Activated T-helper 17 cell treated with anti-CD3 and anti-CD28 coated beads, Interleukin-2, amount 50 U/mL, for 72 hours (primary cell): ENCODE measurements around the gene NOL12. TPM values are rescaled to one million over a fixed set of nuclear protein-coding genes. Genes with fewer than 3 reads are reported as not detected.
"Not testable (repeated sequence)": the region's sequence is repeated elsewhere in the genome, so short reads cannot be mapped to it uniquely, and the experiment has no call there.

Experiments used
- ATAC-seq: fragments of 150-1000 bp; cut with Tn5 transposase; replicated peaks from 2 replicates; pipeline ENCODE4 v1.10.0; 2021; ENCODE audit warnings: mild to moderate bottlenecking, moderate library complexity
- H3K27ac Mint-ChIP-seq: one replicate; pipeline ENCODE4 v1.8.0; 2022; ENCODE audit warnings: mixed read lengths
- H3K27me3 Mint-ChIP-seq: one replicate; pipeline ENCODE4 v1.8.0; 2022; ENCODE audit warnings: mixed read lengths
- H3K36me3 Mint-ChIP-seq: one replicate; pipeline ENCODE4 v1.8.0; 2022; ENCODE audit warnings: low read depth, mild to moderate bottlenecking, mixed read lengths
- H3K4me1 Mint-ChIP-seq: one replicate; pipeline ENCODE4 v1.8.0; 2022; ENCODE audit warnings: mixed read lengths
- H3K4me3 Mint-ChIP-seq: one replicate; pipeline ENCODE4 v1.8.0; 2022; ENCODE audit warnings: mild to moderate bottlenecking, mixed read lengths
- H3K9me3 Mint-ChIP-seq: one replicate; pipeline ENCODE4 v1.8.0; 2022; ENCODE audit warnings: mixed read lengths
- total RNA-seq, 2 donors: library from RNA; stranded (reverse); gene quantifications; one replicate each; pipeline ENCODE4 v1.2.3, GENCODE V29; 2022

Gene NOL12
- total RNA-seq, 2 donors from 2014 or later, result 22.1 to 46.1 TPM

GRCh38 chr22:37681001-37681424 is 5.1 kb upstream of the NOL12 start:
- Mint-ChIP-seq H3K9me3 (no peaks in the 10 kb centered on the region), H3K27me3 (no peaks in the 10 kb centered on the region), H3K36me3 (peaks cover 38% of the 10 kb centered on the region), H3K4me1 (peaks cover 13% of the 10 kb centered on the region), H3K27ac (peak overlapping the region; percentile 23), H3K4me3 (no peak overlapping the region)
- ATAC-seq, result no peak

GRCh38 chr22:37681556-37682049 is 4.5 kb upstream of the NOL12 start:
- peak overlapping the region; percentile 23 for H3K27ac Mint-ChIP-seq
- no peak overlapping the region for H3K4me3 Mint-ChIP-seq
- peaks cover 13% of the 10 kb centered on the region for H3K4me1 Mint-ChIP-seq
- H3K27me3 Mint-ChIP-seq, result no peaks in the 10 kb centered on the region
- H3K36me3 Mint-ChIP-seq, result peaks cover 36% of the 10 kb centered on the region
- ATAC-seq, result peak; percentile 53
- H3K9me3 Mint-ChIP-seq, result no peaks in the 10 kb centered on the region

- ATAC-seq, result no peak
- Mint-ChIP-seq H3K27ac (peak overlapping the region; percentile 84), H3K4me3 (peak overlapping the region; percentile 98), H3K36me3 (peaks cover 31% of the 10 kb centered on the region), H3K27me3 (no peaks in the 10 kb centered on the region), H3K4me1 (peaks cover 9% of the 10 kb centered on the region), H3K9me3 (no peaks in the 10 kb centered on the region)
Measured at GRCh38 chr22:37684803-37685615, 1.1 kb upstream of the NOL12 start.

- Mint-ChIP-seq H3K36me3 (peaks cover 71% of the 10 kb centered on the region), H3K4me1 (no peaks in the 10 kb centered on the region), H3K27me3 (no peaks in the 10 kb centered on the region), H3K4me3 (no peak overlapping the region), H3K27ac (no peak overlapping the region), H3K9me3 (no peaks in the 10 kb centered on the region)
- no peak for ATAC-seq
Measured at GRCh38 chr22:37690407-37690806, 4.3 kb downstream of the NOL12 start.

- Mint-ChIP-seq H3K4me3 (no peak overlapping the region), H3K27me3 (no peaks in the 10 kb centered on the region), H3K27ac (no peak overlapping the region), H3K9me3 (no peaks in the 10 kb centered on the region), H3K4me1 (peaks cover 5% of the 10 kb centered on the region), H3K36me3 (peaks cover 77% of the 10 kb centered on the region)
- no peak for ATAC-seq
Measured at GRCh38 chr22:37690901-37691504, 4.9 kb downstream of the NOL12 start.

GRCh38 chr22:37692627-37693285 is 6.6 kb downstream of the NOL12 start:
- ATAC-seq, result no peak
- Mint-ChIP-seq H3K27ac (no peak overlapping the region), H3K36me3 (peaks cover 73% of the 10 kb centered on the region), H3K4me1 (peaks cover 13% of the 10 kb centered on the region), H3K27me3 (no peaks in the 10 kb centered on the region), H3K9me3 (no peaks in the 10 kb centered on the region), H3K4me3 (no peak overlapping the region)

GRCh38 chr22:37694131-37694530 is 8.0 kb downstream of the NOL12 start:
- not testable (repeated sequence) for H3K4me3 Mint-ChIP-seq, H3K27me3 Mint-ChIP-seq, H3K9me3 Mint-ChIP-seq, ATAC-seq, H3K27ac Mint-ChIP-seq
- Mint-ChIP-seq H3K4me1 (peaks cover 13% of the 10 kb centered on the region), H3K36me3 (peaks cover 61% of the 10 kb centered on the region)

- H3K9me3 Mint-ChIP-seq, H3K27me3 Mint-ChIP-seq, ATAC-seq: not testable (repeated sequence)
- Mint-ChIP-seq H3K27ac (peak overlapping the region; percentile 87), H3K4me3 (peak overlapping the region; percentile 94), H3K4me1 (peaks cover 13% of the 10 kb centered on the region), H3K36me3 (peaks cover 41% of the 10 kb centered on the region)
Measured at GRCh38 chr22:37696260-37696656, 10.1 kb downstream of the NOL12 start.

GRCh38 chr22:37696657-37697537 is 10.8 kb downstream of the NOL12 start, which contains the start of gene TRIOBP:
Gene TRIOBP, plus strand, starts transcription at chr22:37697048. Its CDS starts 4,318 bp downstream, at chr22:37701366.
- no peaks in the 10 kb centered on the region for H3K9me3 Mint-ChIP-seq

GRCh38 chr22:37697538-37697835 is 11.3 kb downstream of the NOL12 start:
- peak overlapping the region; percentile 94 for H3K4me3 Mint-ChIP-seq
- no peaks in the 10 kb centered on the region for H3K27me3 Mint-ChIP-seq
- ATAC-seq, result no peak
- peaks cover 13% of the 10 kb centered on the region for H3K4me1 Mint-ChIP-seq
- no peak overlapping the region for H3K27ac Mint-ChIP-seq
- peaks cover 29% of the 10 kb centered on the region for H3K36me3 Mint-ChIP-seq
- no peaks in the 10 kb centered on the region for H3K9me3 Mint-ChIP-seq

More at GRCh38 chr22:37696657-37697537, 10.8 kb downstream of the NOL12 start, which contains the start of gene TRIOBP:
- Mint-ChIP-seq H3K36me3 (peaks cover 35% of the 10 kb centered on the region), H3K4me1 (peaks cover 13% of the 10 kb centered on the region), H3K4me3 (peak within 1 kb of the TSS; percentile 94), H3K27me3 (no peaks in the 10 kb centered on the region), H3K27ac (peak within 1 kb of the TSS; percentile 87)
- ATAC-seq, result peak; percentile 100

GRCh38 chr22:37701141-37701786 is 15.1 kb downstream of the NOL12 start:
- H3K36me3 Mint-ChIP-seq, result peaks cover 24% of the 10 kb centered on the region
- ATAC-seq, result no peak

GRCh38 chr22:37703906-37704305 is 17.8 kb downstream of the NOL12 start:
- Mint-ChIP-seq H3K4me1 (no peaks in the 10 kb centered on the region), H3K27me3 (no peaks in the 10 kb centered on the region), H3K27ac (no peak overlapping the region), H3K9me3 (no peaks in the 10 kb centered on the region), H3K36me3 (peaks cover 19% of the 10 kb centered on the region), H3K4me3 (no peak overlapping the region)
- no peak for ATAC-seq

More at GRCh38 chr22:37701141-37701786, 15.1 kb downstream of the NOL12 start:
- Mint-ChIP-seq H3K9me3 (no peaks in the 10 kb centered on the region), H3K27ac (no peak overlapping the region), H3K4me3 (no peak overlapping the region), H3K27me3 (no peaks in the 10 kb centered on the region), H3K4me1 (peaks cover 5% of the 10 kb centered on the region)

GRCh38 chr22:37704645-37705044 is 18.5 kb downstream of the NOL12 start:
- no peak for ATAC-seq
- Mint-ChIP-seq H3K4me1 (peaks cover under 1% of the 10 kb centered on the region), H3K4me3 (no peak overlapping the region), H3K9me3 (no peaks in the 10 kb centered on the region), H3K27ac (no peak overlapping the region), H3K27me3 (no peaks in the 10 kb centered on the region), H3K36me3 (peaks cover 19% of the 10 kb centered on the region)
